Right lobe of liver (tissue), 6 donors: Measurements from ENCODE around the gene RNF121. TPM values are rescaled to one million over a fixed set of nuclear protein-coding genes. Genes with fewer than 3 reads are reported as not detected.

Experiments
- ATAC-seq, 4 donors: fragments of 200-7000 bp; cut with Tn5 transposase; one replicate each; pipeline ENCODE4 v1.9.1; 2020; ENCODE audit warnings: mild to moderate bottlenecking in 4 of 4, moderate library complexity in 4 of 4
- DNase-seq, 3 donors: peaks; one replicate each; pipeline ENCODE4 v3.0.0-alpha.2; 2020
- H3K27ac ChIP-seq, 3 donors: fragments of 200-600 bp; one replicate each; pipeline ENCODE4 v1.8.0; 2022
- H3K27me3 ChIP-seq, 2 donors: fragments of 200-600 bp; one replicate each; pipeline ENCODE4 v1.8.0; 2022
- H3K36me3 ChIP-seq, 4 donors: fragments of 200-600 bp; sonication (generic) in 1 of 4; one replicate each; pipeline versions ENCODE4 v1.5.1 to v1.8.0; 2017 to 2022; ENCODE audit warnings: control low read depth in 1 of 4
- H3K4me1 ChIP-seq, 4 donors: fragments of 200-600 bp; sonication (generic) in 1 of 4; one replicate each; pipeline versions ENCODE4 v1.5.1 to v1.8.0; 2017 to 2022; ENCODE audit warnings: control low read depth in 1 of 4
- H3K4me3 ChIP-seq, 3 donors: fragments of 200-600 bp; one replicate each; pipeline ENCODE4 v1.8.0; 2022
- H3K9me3 ChIP-seq, 4 donors: fragments of 200-600 bp; sonication (generic) in 1 of 4; one replicate each; pipeline versions ENCODE4 v1.5.1 to v1.8.0; 2017 to 2022; ENCODE audit warnings: control low read depth in 1 of 4
- POLR2A ChIP-seq: fragments of 450-650 bp; IDR thresholded peaks from one replicate; pipeline ENCODE4 v1.6.1; 2017; ENCODE audit warnings: antibody characterized with exemption, mild to moderate bottlenecking
- WGBS: methylation state at CpG from one replicate; pipeline ENCODE4 v1.1.6; 2018; ENCODE audit warnings: low coverage, low lambda C conversion rate; ENCODE audit not compliant: insufficient coverage; ENCODE audit errors: missing lambda C conversion rate; 5-methylcytosine and 5-hydroxymethylcytosine counted together
- intact Hi-C, 2 donors: fragments of 100-400 bp; cut with DNase I; formaldehyde crosslinking; loops; one replicate each; pipeline versions ENCODE4 v1.11.2 to v1.14.1; 2022
- total RNA-seq, 6 experiments: library from RNA; depleted of rRNA in 2 of 6; stranded (reverse); fragments of >200 nt in 2 of 6; fragmentation: NEBNext Ultra II Directional in 3 of 6; extraction: Animal tissue kit (Norgen Biotek cat#: 25700) in 3 of 6; gene quantifications; one replicate each; pipeline versions ENCODE4 v1.1.0 to v1.2.4, GENCODE V29; 2016 to 2023
- TF ChIP-seq, protein P1 (sequence below), 4 donors: fragments of 200-600 bp in 3 of 4; fragments of 450-650 bp in 1 of 4; IDR thresholded peaks; one replicate each; pipeline versions ENCODE4 v1.5.1 to v1.8.0; 2016 to 2022; ENCODE audit warnings: antibody characterized with exemption in 4 of 4, mild to moderate bottlenecking in 2 of 4
- donor health status: DM: no; HTN: yes; CAD: no.
- donor health status: DM: no; HTN: no; CAD: no.
- donor health status: DM: no; HTN: no; CAD: no.
- donor health status: DM: no; HTN: yes; CAD: no.
- donor health status: DM: no; HTN: yes; CAD: no.

RNF121 gene
- total RNA-seq, 6 experiments from 2014 or later = 14.8 to 23.7 (median 18.9) TPM

DNA sequence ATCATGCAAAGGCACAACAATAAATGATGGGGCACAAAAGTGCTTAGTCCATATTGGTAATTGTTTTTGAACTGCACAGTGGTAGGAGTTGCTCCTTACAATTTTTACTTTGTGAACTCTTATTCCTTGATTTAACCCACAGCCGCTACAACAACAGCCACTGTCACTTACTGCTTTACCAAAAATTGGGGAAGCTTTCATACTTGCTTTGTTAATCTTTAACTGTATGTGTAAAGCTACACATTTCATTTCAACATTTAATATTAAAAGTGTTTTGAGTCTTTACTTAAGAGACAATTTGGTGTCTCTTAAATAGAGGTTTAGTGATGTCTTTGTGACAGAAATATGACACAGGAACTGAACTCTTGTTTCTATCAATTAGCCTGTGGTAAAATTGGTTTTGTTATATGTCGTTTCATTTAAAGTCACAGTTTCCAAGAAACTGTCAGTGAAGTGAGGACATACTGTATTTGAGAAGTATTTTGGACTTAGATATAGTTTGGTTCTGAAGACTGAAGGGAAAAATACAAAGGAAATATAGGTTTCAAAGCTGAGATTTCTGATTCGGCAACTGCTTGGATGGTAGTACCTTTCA, 63.4 kb downstream of the RNF121 start:
- Histone ChIP-seq H3K36me3 (no peaks in the 10 kb centered on the region), H3K4me1 (no peaks in the 10 kb centered on the region), H3K4me3 (no peak overlapping the region), H3K9me3 (no peaks in the 10 kb centered on the region), H3K27me3 (no peaks in the 10 kb centered on the region), H3K27ac (no peak overlapping the region)
- no peak for ATAC-seq
- DNase-seq = no peak
- intact Hi-C loops = no loop called here
- TF ChIP-seq, protein P1, sequence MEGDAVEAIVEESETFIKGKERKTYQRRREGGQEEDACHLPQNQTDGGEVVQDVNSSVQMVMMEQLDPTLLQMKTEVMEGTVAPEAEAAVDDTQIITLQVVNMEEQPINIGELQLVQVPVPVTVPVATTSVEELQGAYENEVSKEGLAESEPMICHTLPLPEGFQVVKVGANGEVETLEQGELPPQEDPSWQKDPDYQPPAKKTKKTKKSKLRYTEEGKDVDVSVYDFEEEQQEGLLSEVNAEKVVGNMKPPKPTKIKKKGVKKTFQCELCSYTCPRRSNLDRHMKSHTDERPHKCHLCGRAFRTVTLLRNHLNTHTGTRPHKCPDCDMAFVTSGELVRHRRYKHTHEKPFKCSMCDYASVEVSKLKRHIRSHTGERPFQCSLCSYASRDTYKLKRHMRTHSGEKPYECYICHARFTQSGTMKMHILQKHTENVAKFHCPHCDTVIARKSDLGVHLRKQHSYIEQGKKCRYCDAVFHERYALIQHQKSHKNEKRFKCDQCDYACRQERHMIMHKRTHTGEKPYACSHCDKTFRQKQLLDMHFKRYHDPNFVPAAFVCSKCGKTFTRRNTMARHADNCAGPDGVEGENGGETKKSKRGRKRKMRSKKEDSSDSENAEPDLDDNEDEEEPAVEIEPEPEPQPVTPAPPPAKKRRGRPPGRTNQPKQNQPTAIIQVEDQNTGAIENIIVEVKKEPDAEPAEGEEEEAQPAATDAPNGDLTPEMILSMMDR (IDR thresholded peaks at IDR 0.05) = no peak
- no peak for TF ChIP-seq POLR2A
- 72% methylated on average over 3 of the region's 3 CpGs for WGBS

DNA sequence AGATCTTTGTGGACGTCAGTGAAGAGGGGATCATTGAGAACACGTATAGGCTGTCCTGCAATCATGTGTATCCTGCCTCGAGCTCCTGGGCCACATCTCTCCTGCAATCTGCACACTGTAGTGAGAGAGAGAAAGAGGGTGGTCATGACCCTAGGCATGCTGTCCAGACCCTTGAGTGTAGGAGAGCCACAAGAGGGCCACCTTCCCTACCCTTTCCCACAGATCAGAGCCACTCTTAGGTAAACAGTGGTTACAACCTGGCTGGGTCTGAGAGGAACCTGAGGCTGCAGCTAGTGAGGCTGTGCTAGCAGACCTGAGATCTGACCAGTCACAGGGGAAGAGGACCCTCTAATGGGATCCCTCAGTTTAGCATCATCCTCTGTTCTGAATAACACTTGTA, 65.9 kb downstream of the RNF121 start:
- Histone ChIP-seq H3K4me3 (no peak overlapping the region), H3K4me1 (peaks cover 0 to 11% (median 0%) of the 10 kb centered on the region in 4 donors), H3K36me3 (no peaks in the 10 kb centered on the region), H3K27ac (no peak overlapping the region), H3K27me3 (no peaks in the 10 kb centered on the region), H3K9me3 (no peaks in the 10 kb centered on the region)
- ATAC-seq = no peak
- WGBS = 100% methylated on average over 2 of the region's 3 CpGs
- no peak for TF ChIP-seq POLR2A
- TF ChIP-seq, protein P1 (IDR thresholded peaks at IDR 0.05) = no peak
- intact Hi-C loops = no loop called here
- peak in 1 of 3 donors; percentile 15 for DNase-seq

DNA sequence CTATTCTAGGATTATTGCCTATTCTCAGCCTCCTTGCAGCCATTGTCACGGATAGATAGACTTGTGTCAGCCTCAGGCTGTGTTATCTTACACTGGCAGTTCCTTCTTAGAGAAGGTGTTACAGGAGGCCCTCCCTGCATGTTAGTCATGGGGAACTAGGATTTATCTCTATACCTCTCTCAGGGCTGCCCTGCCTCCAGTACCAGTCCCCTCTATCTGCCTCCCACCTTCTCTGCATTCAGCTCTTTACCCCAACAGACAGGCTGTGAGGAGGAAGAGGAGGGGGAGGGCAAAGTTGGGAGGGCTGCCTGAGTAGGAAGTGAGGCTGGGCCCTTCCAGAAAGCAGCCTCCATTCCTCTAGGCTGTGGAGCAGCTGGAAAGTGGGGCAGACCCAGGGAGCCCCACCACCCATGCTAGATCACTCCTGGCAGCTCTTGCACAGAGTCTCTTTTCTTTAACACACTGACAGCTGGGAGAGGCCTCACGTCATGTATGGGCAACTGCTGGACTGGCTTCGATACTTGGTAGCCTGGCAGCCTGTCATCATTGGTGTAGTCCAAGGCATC, 67.0 kb downstream of the RNF121 start:
- H3K9me3 ChIP-seq = no peaks in the 10 kb centered on the region
- peaks cover 0 to 16% (median 0%) of the 10 kb centered on the region in 4 donors for H3K4me1 ChIP-seq
- intact Hi-C loops = no loop called here
- ATAC-seq (no peak), DNase-seq (no peak)
- no peaks in the 10 kb centered on the region for H3K27me3 ChIP-seq
- no peak overlapping the region for H3K4me3 ChIP-seq
- TF ChIP-seq, protein P1 (IDR thresholded peaks at IDR 0.05) = no peak
- TF ChIP-seq POLR2A = no peak
- H3K27ac ChIP-seq = no peak overlapping the region
- no peaks in the 10 kb centered on the region for H3K36me3 ChIP-seq
- WGBS = 83% methylated on average over 1 of the region's 3 CpGs

DNA sequence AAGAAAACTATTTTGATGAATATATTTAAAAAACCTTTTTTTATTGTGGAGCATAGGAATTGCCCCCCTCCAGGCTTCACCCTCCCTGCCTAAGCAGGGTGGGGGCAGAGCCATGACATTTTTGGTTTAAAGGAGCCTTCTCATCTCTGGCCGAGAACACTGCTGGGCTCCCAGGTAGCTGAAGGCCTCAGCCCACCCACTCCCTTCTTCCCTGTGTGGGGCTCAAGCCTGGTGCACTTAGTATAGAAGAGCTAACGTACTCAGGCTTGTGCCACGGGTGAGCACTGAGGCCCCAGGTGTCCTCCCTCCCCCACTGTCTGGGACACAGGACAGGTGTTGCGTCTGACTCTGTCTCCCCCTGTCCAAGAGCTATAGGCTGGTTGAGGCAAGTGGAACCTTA, 67.7 kb downstream of the RNF121 start:
- no peak overlapping the region for H3K27ac ChIP-seq

More for the DNA sequence above, 67.7 kb downstream of the RNF121 start:
- peaks cover 0 to 16% (median 0%) of the 10 kb centered on the region in 4 donors for H3K4me1 ChIP-seq
- no peak overlapping the region for H3K4me3 ChIP-seq
- ATAC-seq (no peak), DNase-seq (no peak)
- peaks cover 0 to 1% (median 0%) of the 10 kb centered on the region in 4 donors for H3K36me3 ChIP-seq
- no peaks in the 10 kb centered on the region for H3K9me3 ChIP-seq
- TF ChIP-seq, protein P1 (IDR thresholded peaks at IDR 0.05) = no peak
- no peak for TF ChIP-seq POLR2A
- intact Hi-C loops = no loop called here
- WGBS = 100% methylated on average over 1 of the region's 4 CpGs
- H3K27me3 ChIP-seq = no peaks in the 10 kb centered on the region
